NCI-H1092 treated with DMSO at 0.1 percent for 48 hours (cell line): ENCODE data around the gene FAM47E.

Experiments used
- DNase-seq: peaks from one replicate; lab custom pipeline; 2025; lab: John Stamatoyannopoulos, UW

Gene FAM47E

DNA sequence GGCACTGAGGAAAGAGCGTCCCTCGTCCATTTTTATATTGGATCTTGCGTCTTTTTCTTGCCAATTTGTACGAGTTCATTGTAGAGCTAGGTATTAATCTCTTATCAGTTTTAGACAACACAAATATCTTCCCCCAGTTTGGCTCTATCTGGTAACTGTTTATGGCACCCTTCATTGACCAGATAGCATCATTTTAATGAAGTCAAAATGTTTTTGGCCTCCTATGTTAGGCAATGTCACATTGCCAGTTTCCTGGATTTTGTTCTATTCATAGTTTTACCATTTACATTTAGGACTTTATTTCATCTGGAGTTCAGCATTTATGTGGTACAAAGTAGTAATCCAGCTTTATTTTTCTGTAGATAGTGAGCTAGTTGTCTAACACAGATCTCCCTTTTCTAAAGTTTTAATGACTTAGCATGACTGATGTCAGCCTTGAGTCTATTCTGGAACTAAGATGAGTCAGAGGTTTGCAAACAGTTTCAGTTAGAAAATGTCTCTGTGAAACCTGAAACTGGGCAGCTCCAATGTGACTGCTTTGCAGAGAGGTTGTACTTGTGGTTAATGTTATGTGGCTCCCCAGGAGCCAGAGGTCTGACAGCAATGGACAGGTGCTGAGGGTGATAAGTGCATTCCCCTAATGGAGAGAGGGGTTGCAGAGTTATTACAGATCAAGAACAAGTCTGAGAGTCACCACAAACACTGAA is 49.7 kb downstream of the FAM47E start:
- no peak for DNase-seq

DNA sequence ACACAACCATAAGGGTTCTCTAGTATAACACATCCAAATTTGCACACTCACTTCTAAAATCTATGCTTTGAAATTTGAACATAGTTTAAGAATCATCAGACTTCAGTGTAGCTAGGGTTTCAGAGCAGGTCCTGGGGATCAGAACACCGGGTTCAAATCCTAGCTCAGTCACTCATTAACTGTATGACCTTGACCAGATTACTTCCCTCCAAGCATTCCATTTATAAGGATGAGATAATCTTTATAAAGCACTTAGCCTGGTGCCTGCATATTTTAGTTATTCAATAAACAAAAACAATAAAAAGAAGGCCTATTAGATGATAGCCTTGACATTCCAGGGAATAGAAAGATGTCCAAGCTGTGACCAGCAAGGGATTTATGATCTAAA is 50.2 kb downstream of the FAM47E start:
- DNase-seq = no peak

GRCh38 chr4:76302826-76303438 is 51.4 kb downstream of the FAM47E start:
- DNase-seq = no peak

DNA sequence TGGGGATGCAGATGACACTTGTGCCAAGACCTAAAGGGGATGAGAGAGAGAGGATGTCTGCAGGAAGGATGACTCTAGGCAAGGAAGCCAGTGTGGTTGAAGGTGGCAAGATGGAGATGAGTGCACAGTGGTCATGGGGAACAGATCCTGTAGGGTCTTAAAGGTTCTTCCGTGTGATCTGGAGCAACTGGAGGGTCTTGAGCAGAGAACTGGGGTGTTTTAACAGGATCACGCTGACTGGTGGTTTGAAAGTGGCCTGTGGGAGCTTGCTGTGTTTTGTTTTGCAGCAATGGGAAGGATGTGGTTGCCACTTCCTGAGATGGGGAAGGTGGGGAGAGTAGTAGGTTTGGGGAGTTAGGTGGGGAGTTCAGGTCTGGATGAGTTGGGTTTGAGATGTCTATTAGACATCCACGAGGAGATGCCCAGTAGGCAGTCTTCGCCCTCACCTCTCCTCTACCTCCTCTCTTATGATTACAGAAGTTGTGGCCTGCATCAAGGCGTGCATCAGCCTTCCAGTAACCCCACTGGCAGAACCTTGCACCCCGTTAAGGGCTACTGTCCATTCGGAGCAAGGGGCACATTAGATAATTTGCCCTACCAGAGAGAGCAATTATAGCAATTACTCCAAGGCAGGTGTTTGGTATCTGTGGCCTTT is 53.6 kb downstream of the FAM47E start:
- DNase-seq = no peak

GRCh38 chr4:76305971-76306881 is 54.7 kb downstream of the FAM47E start, which contains the start of gene STBD1:
TSS of gene STBD1 (plus strand) at chr4:76306733. CDS start at chr4:76306770, 37 bp downstream.
- DNase-seq = peak; percentile 45

- DNase-seq = peak; percentile 43
Observed at GRCh38 chr4:76306882-76307659, 55.5 kb downstream of the FAM47E start.

DNA sequence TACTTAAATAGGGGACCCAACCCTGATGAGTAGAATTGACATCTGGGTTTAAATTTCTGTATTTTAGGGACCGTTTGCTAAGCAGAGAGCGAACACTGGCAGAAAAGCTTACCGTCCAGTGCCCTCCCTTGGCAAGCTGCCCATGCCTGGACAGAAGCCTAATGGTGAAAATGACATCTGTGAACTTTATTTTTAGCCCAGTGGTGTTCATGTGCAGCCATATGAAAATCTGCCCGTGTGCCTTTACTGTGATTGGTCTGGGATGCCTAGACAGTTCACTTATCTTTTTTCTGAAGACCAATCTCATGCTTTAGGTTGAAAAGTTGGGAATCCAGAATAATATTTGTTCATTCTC is 56.1 kb downstream of the FAM47E start:
- no peak for DNase-seq

DNA sequence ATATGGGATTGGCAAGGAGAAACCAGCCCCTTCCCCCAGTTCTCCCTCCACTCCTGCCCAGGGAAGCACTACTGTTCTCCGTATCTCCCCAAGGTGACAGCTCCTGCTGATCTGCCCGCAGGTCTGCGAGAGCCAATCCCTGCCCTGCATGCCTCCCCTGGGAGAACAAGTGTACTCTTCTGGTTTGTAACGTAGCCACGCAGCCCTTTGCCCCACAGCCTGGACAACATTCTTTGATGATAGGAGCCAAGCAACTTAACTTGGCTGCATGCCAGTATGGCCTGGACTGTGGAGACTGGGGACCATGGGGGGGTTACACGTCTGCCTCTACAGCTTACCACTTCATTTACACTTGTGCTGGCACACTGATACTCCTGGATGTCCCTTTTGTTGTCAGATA is 57.0 kb downstream of the FAM47E start:
- no peak for DNase-seq

- DNase-seq = no peak
Observed at GRCh38 chr4:76309939-76310550, 58.5 kb downstream of the FAM47E start.

DNA sequence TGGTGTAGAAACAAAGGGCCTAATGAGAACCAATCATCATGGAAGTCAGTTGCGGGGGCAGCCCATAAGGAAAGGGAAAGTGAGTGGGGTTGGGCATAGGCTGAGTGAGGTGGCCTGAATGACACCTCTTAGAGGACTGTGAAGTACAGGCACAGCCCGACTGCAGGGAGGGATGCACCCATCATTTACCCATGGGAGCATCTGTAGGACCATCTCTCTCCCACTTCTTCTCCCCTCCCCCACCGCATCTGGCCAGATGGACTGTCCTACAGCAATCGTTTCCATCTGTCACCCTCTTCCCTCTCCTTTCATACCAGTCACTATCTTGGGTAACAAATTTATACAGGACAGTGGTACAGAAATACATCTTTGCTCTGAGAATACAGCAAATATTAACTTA is 59.2 kb downstream of the FAM47E start:
- no peak for DNase-seq

- DNase-seq = no peak
Observed at GRCh38 chr4:76311896-76312331, 60.4 kb downstream of the FAM47E start.

DNA sequence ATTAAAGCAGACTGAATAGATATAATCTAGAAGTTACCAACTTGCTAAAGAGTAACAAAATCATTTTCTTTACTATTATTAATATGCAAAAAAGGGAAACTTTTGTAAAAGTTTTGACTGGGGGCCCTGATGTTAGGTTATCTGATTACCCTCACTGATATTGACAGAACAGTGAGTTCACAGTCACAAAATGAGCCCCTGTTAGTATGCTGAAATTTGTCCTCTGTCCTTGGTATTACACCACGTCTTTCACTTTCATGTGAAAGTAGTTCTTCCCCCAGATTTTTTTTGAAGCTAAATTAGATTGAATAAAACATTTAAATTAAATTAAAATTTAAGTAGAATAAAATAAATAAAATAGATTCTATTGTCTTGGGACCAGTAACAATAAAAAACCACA is 60.9 kb downstream of the FAM47E start:
- no peak for DNase-seq

DNA sequence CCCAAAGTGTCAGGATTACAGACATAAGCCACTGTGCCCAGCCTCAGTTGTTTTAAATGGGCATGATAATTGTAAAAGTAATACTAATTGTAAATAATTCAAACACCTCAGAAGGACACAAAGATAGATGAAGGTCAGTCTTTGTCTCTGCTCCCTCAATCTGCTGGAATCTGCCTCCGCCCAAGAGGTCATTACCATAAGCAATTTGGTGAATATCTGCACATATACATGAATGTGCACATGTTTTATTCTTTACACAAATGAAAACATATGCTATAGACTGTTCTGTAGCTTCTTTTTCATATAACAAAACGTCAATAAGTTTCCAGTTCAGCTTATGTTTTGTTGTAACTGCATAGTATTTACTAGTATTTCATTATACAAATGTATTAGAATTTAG is 62.0 kb downstream of the FAM47E start:
- DNase-seq = no peak

GRCh38 chr4:76315267-76315918 is 63.9 kb downstream of the FAM47E start:
- no peak for DNase-seq

- no peak for DNase-seq
Observed at GRCh38 chr4:76316131-76316530, 64.6 kb downstream of the FAM47E start.

- no peak for DNase-seq
Observed at GRCh38 chr4:76322236-76322635, 70.7 kb downstream of the FAM47E start.

GRCh38 chr4:76325072-76325471 is 73.6 kb downstream of the FAM47E start:
- DNase-seq = no peak

GRCh38 chr4:76326515-76326914 is 75.0 kb downstream of the FAM47E start:
- DNase-seq = no peak
